ENCODE results near the gene GFRA4. TPM values are rescaled to one million over a fixed set of nuclear protein-coding genes. Genes with fewer than 3 reads are reported as not detected.

The GFRA4 gene
- total RNA-seq, 1 experiment from 2014 or later = not detected

DNA sequence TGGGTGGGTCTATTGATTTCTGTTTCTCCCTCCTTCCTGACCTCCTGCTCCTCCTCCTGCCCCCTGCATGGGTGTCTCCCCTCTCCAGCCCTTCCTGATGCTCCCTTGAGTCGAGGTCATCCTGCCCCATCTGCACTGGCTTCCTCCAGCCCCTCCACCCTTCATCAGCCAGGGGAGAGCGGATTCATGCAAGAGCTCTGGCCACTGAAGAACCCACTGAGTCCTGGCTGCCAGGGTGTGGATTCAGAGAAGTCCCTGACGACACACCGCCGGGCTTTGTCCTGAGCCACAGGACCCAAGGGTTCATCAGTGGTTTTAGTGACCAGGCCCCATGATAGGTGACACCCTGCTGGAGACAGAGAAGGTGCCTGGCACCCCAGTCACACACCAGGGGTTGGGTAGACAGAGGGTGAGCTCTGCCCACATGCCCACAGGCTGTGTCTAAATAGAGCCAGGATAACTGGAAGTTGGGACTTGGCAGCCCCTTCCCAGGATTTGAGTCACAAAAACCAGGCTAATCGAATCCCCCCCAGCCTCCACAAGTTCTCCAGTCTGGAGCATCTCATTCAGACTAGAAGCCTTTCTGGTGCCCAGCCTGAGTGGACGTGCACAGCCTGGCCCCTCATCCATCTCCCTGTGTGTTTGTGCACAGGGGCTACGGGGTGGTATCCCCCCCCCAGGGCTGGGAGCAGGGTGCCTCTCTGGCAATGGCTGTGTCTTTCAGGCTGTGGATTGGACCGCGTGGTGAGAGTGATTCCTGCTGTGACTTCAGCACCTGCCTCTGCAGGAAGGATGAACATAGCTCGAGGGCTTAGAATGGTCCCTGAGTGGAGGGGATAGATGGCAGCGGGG lies 1.2 kb downstream of the GFRA4 start:
- Histone ChIP-seq H3K9me3 (ENCODE audit: low read length) (no peaks in the 10 kb centered on the region), H3K79me2 (ENCODE audit: low read length) (no peaks in the 10 kb centered on the region), H3K9ac (ENCODE audit: low read length) (no peak overlapping the region), H3K4me2 (ENCODE audit: low read depth, low read length, poor library complexity, severe bottlenecking) (no peak overlapping the region), H3K36me3 (ENCODE audit: insufficient read depth, low read length) (no peaks in the 10 kb centered on the region), H3K9me2 (replicated peaks; ENCODE audit: insufficient read depth, low read length) (no peaks in the 10 kb centered on the region), H3K27me3 (ENCODE audit: low read length) (no peaks in the 10 kb centered on the region), H3K27ac (ENCODE audit: low read length) (no peak overlapping the region), H4K20me1 (ENCODE audit: insufficient read depth, low read depth, low read length) (no peaks in the 10 kb centered on the region), H3K4me3 (ENCODE audit: low read length) (no peak overlapping the region), H2AFZ (ENCODE audit: low read length) (no peak overlapping the region), H3K4me1 (ENCODE audit: low read length) (peaks cover 13% of the 10 kb centered on the region)
- DNase-seq = no peak

GRCh38 chr20:3661060-3661813 lies 2.0 kb downstream of the GFRA4 start:
- H3K9ac ChIP-seq (ENCODE audit: low read length) = no peak overlapping the region
- no peaks in the 10 kb centered on the region for H3K9me3 ChIP-seq (ENCODE audit: low read length)
- H3K79me2 ChIP-seq (ENCODE audit: low read length) = no peaks in the 10 kb centered on the region
- no peaks in the 10 kb centered on the region for H3K9me2 ChIP-seq (replicated peaks; ENCODE audit: insufficient read depth, low read length)
- H3K27me3 ChIP-seq (ENCODE audit: low read length) = no peaks in the 10 kb centered on the region
- no peaks in the 10 kb centered on the region for H4K20me1 ChIP-seq (ENCODE audit: insufficient read depth, low read depth, low read length)
- H3K36me3 ChIP-seq (ENCODE audit: insufficient read depth, low read length) = no peaks in the 10 kb centered on the region
- H3K27ac ChIP-seq (ENCODE audit: low read length) = no peak overlapping the region
- no peak overlapping the region for H3K4me2 ChIP-seq (ENCODE audit: low read depth, low read length, poor library complexity, severe bottlenecking)
- H3K4me3 ChIP-seq (ENCODE audit: low read length) = no peak overlapping the region
- no peak overlapping the region for H2AFZ ChIP-seq (ENCODE audit: low read length)
- H3K4me1 ChIP-seq (ENCODE audit: low read length) = peaks cover 13% of the 10 kb centered on the region
- DNase-seq = no peak

GRCh38 chr20:3660262-3661059 lies 2.7 kb downstream of the GFRA4 start:
- H3K4me3 ChIP-seq (ENCODE audit: low read length) = no peak overlapping the region

GRCh38 chr20:3659492-3660261 lies 3.5 kb downstream of the GFRA4 start:
- Histone ChIP-seq H3K27me3 (ENCODE audit: low read length) (no peaks in the 10 kb centered on the region), H3K36me3 (ENCODE audit: insufficient read depth, low read length) (no peaks in the 10 kb centered on the region), H3K9me3 (ENCODE audit: low read length) (no peaks in the 10 kb centered on the region), H3K4me3 (ENCODE audit: low read length) (no peak overlapping the region), H2AFZ (ENCODE audit: low read length) (peak overlapping the region; percentile 84; the same call in 1 of the 2 replicates), H3K79me2 (ENCODE audit: low read length) (no peaks in the 10 kb centered on the region), H3K27ac (ENCODE audit: low read length) (no peak overlapping the region), H3K4me1 (ENCODE audit: low read length) (peaks cover 13% of the 10 kb centered on the region), H3K9me2 (replicated peaks; ENCODE audit: insufficient read depth, low read length) (no peaks in the 10 kb centered on the region), H3K4me2 (ENCODE audit: low read depth, low read length, poor library complexity, severe bottlenecking) (peak overlapping the region; percentile 38), H3K9ac (ENCODE audit: low read length) (no peak overlapping the region), H4K20me1 (ENCODE audit: insufficient read depth, low read depth, low read length) (no peaks in the 10 kb centered on the region)
- no peak for DNase-seq

More at GRCh38 chr20:3660262-3661059, 2.7 kb downstream of the GFRA4 start:
- Histone ChIP-seq H3K9me2 (replicated peaks; ENCODE audit: insufficient read depth, low read length) (no peaks in the 10 kb centered on the region), H3K9ac (ENCODE audit: low read length) (no peak overlapping the region), H3K4me2 (ENCODE audit: low read depth, low read length, poor library complexity, severe bottlenecking) (no peak overlapping the region), H3K9me3 (ENCODE audit: low read length) (no peaks in the 10 kb centered on the region), H3K27me3 (ENCODE audit: low read length) (no peaks in the 10 kb centered on the region), H3K27ac (ENCODE audit: low read length) (no peak overlapping the region), H4K20me1 (ENCODE audit: insufficient read depth, low read depth, low read length) (no peaks in the 10 kb centered on the region), H3K36me3 (ENCODE audit: insufficient read depth, low read length) (no peaks in the 10 kb centered on the region), H3K79me2 (ENCODE audit: low read length) (no peaks in the 10 kb centered on the region), H2AFZ (ENCODE audit: low read length) (no peak overlapping the region), H3K4me1 (ENCODE audit: low read length) (peaks cover 13% of the 10 kb centered on the region)
- no peak for DNase-seq

GRCh38 chr20:3658716-3659491 lies 4.3 kb downstream of the GFRA4 start:
- Histone ChIP-seq H3K79me2 (ENCODE audit: low read length) (no peaks in the 10 kb centered on the region), H3K4me2 (ENCODE audit: low read depth, low read length, poor library complexity, severe bottlenecking) (peak overlapping the region; percentile 38), H4K20me1 (ENCODE audit: insufficient read depth, low read depth, low read length) (no peaks in the 10 kb centered on the region), H3K27ac (ENCODE audit: low read length) (no peak overlapping the region), H2AFZ (ENCODE audit: low read length) (peak overlapping the region; percentile 84; the same call in 1 of the 2 replicates), H3K4me3 (ENCODE audit: low read length) (peak overlapping the region; percentile 36; the same call in 1 of the 2 replicates), H3K36me3 (ENCODE audit: insufficient read depth, low read length) (no peaks in the 10 kb centered on the region), H3K27me3 (ENCODE audit: low read length) (no peaks in the 10 kb centered on the region), H3K9ac (ENCODE audit: low read length) (no peak overlapping the region; the same call in 1 of the 2 replicates), H3K4me1 (ENCODE audit: low read length) (peaks cover 13% of the 10 kb centered on the region), H3K9me2 (replicated peaks; ENCODE audit: insufficient read depth, low read length) (no peaks in the 10 kb centered on the region), H3K9me3 (ENCODE audit: low read length) (no peaks in the 10 kb centered on the region)
- DNase-seq = peak; percentile 81

DNA sequence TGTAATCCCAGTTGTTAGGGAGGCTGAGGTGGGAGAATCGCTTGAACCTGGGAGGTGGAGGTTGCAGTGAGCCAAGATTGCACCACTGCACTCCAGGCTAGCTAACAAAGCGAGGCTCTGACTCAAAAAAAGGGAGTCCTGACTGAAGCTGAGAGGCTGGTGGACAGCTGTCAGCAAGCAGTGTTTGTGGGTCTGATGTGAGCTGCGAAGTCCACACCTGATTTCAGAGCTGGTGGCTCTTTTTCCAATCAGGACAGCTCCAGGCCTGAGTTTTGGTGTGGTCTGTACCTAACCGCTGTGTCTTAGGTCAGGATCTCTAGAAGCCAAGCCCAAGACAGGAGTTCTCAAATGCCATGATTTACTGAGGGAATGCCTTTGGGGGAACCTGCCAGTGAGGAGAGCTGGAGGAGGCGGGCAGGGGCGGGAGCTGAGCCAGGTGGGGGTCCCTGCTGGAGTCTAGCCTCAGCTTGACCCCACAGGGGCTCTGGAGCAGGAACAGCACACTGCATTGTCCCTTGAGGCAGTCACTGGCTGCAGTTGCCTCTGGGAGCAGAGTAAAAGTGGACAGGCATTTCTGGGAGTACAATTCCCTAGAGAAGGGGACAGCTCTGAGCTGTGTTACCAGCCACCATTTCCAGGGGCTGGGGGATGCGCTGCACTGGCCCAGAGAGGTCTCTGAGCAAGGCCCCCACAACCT lies 5.0 kb downstream of the GFRA4 start:
- Histone ChIP-seq H3K9me3 (ENCODE audit: low read length) (no peaks in the 10 kb centered on the region), H3K4me1 (ENCODE audit: low read length) (peaks cover 13% of the 10 kb centered on the region), H2AFZ (ENCODE audit: low read length) (peak overlapping the region; percentile 84; the same call in 1 of the 2 replicates), H3K36me3 (ENCODE audit: insufficient read depth, low read length) (no peaks in the 10 kb centered on the region), H3K9me2 (replicated peaks; ENCODE audit: insufficient read depth, low read length) (no peaks in the 10 kb centered on the region), H3K27me3 (ENCODE audit: low read length) (no peaks in the 10 kb centered on the region), H3K4me3 (ENCODE audit: low read length) (peak overlapping the region; percentile 36; the same call in 1 of the 2 replicates), H3K4me2 (ENCODE audit: low read depth, low read length, poor library complexity, severe bottlenecking) (peak overlapping the region; percentile 38), H3K27ac (ENCODE audit: low read length) (no peak overlapping the region), H4K20me1 (ENCODE audit: insufficient read depth, low read depth, low read length) (no peaks in the 10 kb centered on the region), H3K79me2 (ENCODE audit: low read length) (no peaks in the 10 kb centered on the region), H3K9ac (ENCODE audit: low read length) (no peak overlapping the region)
- no peak for DNase-seq

DNA sequence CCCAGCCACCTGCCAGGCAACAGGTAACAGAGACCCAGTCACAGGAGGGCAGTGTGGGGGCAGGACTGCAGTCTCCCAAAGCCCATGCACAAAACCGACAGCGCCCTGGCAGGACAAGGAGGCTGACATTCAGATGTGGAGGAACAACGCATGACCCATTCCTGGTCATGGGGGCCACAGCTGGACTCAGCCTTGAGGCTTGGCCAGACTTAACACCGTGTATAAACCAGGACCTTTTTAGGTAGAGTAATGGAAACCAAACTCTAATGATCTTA lies 8.1 kb downstream of the GFRA4 start:
- H2AFZ ChIP-seq (ENCODE audit: low read length) = no peak overlapping the region
- DNase-seq = no peak
- no peak overlapping the region for H3K4me2 ChIP-seq (ENCODE audit: low read depth, low read length, poor library complexity, severe bottlenecking)
- H3K27me3 ChIP-seq (ENCODE audit: low read length) = no peaks in the 10 kb centered on the region
- no peak overlapping the region for H3K27ac ChIP-seq (ENCODE audit: low read length)
- no peak overlapping the region for H3K9ac ChIP-seq (ENCODE audit: low read length)
- H4K20me1 ChIP-seq (ENCODE audit: insufficient read depth, low read depth, low read length) = no peaks in the 10 kb centered on the region
- H3K9me3 ChIP-seq (ENCODE audit: low read length) = no peaks in the 10 kb centered on the region
- H3K4me3 ChIP-seq (ENCODE audit: low read length) = no peak overlapping the region
- H3K36me3 ChIP-seq (ENCODE audit: insufficient read depth, low read length) = no peaks in the 10 kb centered on the region
- H3K79me2 ChIP-seq (ENCODE audit: low read length) = no peaks in the 10 kb centered on the region
- H3K9me2 ChIP-seq (replicated peaks; ENCODE audit: insufficient read depth, low read length) = no peaks in the 10 kb centered on the region
- H3K4me1 ChIP-seq (ENCODE audit: low read length) = peaks cover 30% of the 10 kb centered on the region

Measured in Karpas-422 (cell line).